Activated naive CD4-positive, alpha-beta T cell treated with anti-CD3 and anti-CD28 coated beads, Interleukin-2, amount 50 U/mL, for 24 hours (primary cell): ENCODE data around the gene CRB1.

Experiments
- H3K27ac Mint-ChIP-seq: one replicate; pipeline ENCODE4 v1.8.0; 2021; ENCODE audit warnings: mild to moderate bottlenecking, mixed read lengths
- H3K27me3 Mint-ChIP-seq: one replicate; pipeline ENCODE4 v1.8.0; 2021; ENCODE audit warnings: mixed read lengths
- H3K36me3 Mint-ChIP-seq: one replicate; pipeline ENCODE4 v1.8.0; 2021; ENCODE audit warnings: mixed read lengths
- H3K4me1 Mint-ChIP-seq: one replicate; pipeline ENCODE4 v1.8.0; 2021; ENCODE audit warnings: mixed read lengths
- H3K4me3 Mint-ChIP-seq: one replicate; pipeline ENCODE4 v1.8.0; 2021; ENCODE audit warnings: mild to moderate bottlenecking, mixed read lengths
- H3K9me3 Mint-ChIP-seq: one replicate; pipeline ENCODE4 v1.8.0; 2021; ENCODE audit warnings: mixed read lengths

Gene CRB1

DNA sequence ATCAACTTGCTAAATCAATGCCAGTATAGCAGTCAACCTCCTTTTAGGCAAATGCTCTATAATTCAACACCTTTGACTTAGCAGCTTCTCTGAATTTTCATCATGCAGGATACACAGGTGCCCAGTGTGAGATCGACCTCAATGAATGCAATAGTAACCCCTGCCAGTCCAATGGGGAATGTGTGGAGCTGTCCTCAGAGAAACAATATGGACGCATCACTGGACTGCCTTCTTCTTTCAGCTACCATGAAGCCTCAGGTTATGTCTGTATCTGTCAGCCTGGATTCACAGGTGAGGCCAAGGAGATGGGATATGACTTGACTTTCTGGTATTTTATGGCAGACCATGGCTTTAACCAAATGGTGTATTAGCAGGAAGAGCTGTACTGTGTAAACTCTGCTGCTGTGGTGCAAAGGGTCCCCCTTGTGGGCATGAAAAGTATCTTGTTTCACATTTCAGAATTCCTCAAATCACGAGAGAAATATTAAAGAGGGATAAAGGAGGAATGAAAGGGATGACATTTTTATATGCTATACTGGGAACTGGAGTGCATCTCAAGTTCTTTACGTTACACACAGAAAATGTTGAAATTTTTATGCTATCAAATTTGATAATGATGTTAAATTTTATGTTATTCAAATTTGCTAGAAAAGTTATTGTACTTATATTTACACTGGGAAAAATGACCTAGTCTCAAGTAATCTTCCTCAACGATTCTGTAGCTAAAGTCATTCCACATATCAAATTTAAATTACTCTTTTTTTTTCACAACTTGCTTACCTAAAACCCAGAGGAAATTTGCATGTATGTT lies 88.9 kb downstream of the CRB1 start:
- Mint-ChIP-seq H3K4me3 (no peak overlapping the region), H3K36me3 (no peaks in the 10 kb centered on the region), H3K27me3 (no peaks in the 10 kb centered on the region), H3K9me3 (no peaks in the 10 kb centered on the region), H3K27ac (no peak overlapping the region), H3K4me1 (no peaks in the 10 kb centered on the region)

- Mint-ChIP-seq H3K27ac (no peak overlapping the region), H3K4me3 (no peak overlapping the region), H3K9me3 (no peaks in the 10 kb centered on the region)
These were observed 90.9 kb downstream of the CRB1 start for GRCh38 chr1:197358959-197359358.

GRCh38 chr1:197360068-197360467 lies 92.0 kb downstream of the CRB1 start:
- Mint-ChIP-seq H3K4me3 (no peak overlapping the region), H3K27me3 (no peaks in the 10 kb centered on the region), H3K9me3 (no peaks in the 10 kb centered on the region), H3K4me1 (no peaks in the 10 kb centered on the region), H3K36me3 (no peaks in the 10 kb centered on the region), H3K27ac (no peak overlapping the region)

More at GRCh38 chr1:197358959-197359358, 90.9 kb downstream of the CRB1 start:
- H3K4me1 Mint-ChIP-seq: no peaks in the 10 kb centered on the region
- H3K36me3 Mint-ChIP-seq: no peaks in the 10 kb centered on the region
- no peaks in the 10 kb centered on the region for H3K27me3 Mint-ChIP-seq

DNA sequence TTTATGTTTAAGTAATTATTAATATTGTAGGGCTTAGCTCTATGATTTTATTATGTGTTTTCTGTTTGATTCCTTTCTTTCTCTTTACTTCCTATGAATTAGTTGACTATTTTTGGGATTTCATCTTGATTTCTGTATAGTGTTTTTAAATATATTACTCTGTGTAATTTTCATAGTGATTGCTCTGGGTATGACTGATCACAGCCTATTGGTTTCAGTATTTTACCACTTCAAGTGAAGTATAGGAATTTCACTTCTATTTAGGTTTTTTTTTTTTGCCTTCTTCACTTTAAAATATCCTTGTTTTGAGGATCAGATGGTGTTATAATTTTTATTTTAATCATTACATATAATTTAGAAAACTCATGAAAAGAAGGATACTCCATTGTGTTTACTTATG lies 94.8 kb downstream of the CRB1 start:
- no peak overlapping the region for H3K27ac Mint-ChIP-seq
- H3K36me3 Mint-ChIP-seq: no peaks in the 10 kb centered on the region
- H3K4me1 Mint-ChIP-seq: no peaks in the 10 kb centered on the region
- H3K27me3 Mint-ChIP-seq: no peaks in the 10 kb centered on the region
- no peaks in the 10 kb centered on the region for H3K9me3 Mint-ChIP-seq
- no peak overlapping the region for H3K4me3 Mint-ChIP-seq

GRCh38 chr1:197363855-197364254 lies 95.8 kb downstream of the CRB1 start:
- Mint-ChIP-seq H3K36me3 (no peaks in the 10 kb centered on the region), H3K27ac (no peak overlapping the region), H3K4me1 (no peaks in the 10 kb centered on the region), H3K9me3 (no peaks in the 10 kb centered on the region), H3K27me3 (peaks cover 1% of the 10 kb centered on the region), H3K4me3 (no peak overlapping the region)

DNA sequence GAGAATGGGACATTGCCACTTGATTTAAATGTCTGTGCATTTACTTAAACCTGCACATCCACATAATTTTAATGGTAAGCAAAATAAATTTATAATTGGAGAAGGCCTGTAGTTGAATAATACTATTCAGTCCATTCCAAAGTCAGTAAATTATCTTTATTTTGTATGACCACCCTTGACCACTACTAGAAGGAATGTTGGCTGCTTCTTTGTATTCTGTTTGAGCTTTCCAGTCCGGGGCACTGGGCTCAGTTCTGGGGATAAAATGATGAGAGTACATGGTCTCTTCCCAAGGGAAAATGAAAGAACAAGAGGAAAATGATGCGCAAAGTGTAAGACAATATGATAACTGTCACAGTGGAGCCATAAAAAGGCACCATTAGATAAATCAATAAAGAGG lies 98.9 kb downstream of the CRB1 start:
- no peak overlapping the region for H3K4me3 Mint-ChIP-seq
- no peaks in the 10 kb centered on the region for H3K36me3 Mint-ChIP-seq
- peaks cover 1% of the 10 kb centered on the region for H3K27me3 Mint-ChIP-seq
- no peak overlapping the region for H3K27ac Mint-ChIP-seq
- H3K4me1 Mint-ChIP-seq: no peaks in the 10 kb centered on the region
- no peaks in the 10 kb centered on the region for H3K9me3 Mint-ChIP-seq

DNA sequence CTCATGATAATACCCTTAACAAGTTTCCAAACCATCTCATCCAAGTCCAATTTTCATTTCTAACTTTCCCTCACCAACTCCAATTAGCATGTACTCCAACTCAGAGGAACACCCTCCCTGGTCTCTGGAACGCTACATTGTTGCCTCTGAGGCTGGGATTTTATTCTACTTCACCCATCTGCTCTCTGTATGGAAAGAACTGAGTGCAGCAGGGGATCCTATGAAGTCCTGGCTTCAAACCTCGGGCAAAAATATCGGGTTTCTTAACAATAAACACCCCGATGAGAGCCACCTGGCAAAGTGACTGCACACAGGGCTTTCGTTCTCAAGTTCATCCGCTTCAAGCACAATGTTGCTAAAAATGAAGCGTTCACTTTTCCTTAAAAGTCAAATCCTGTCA lies 99.6 kb downstream of the CRB1 start:
- no peaks in the 10 kb centered on the region for H3K36me3 Mint-ChIP-seq
- H3K4me3 Mint-ChIP-seq: no peak overlapping the region
- no peaks in the 10 kb centered on the region for H3K4me1 Mint-ChIP-seq
- peaks cover 1% of the 10 kb centered on the region for H3K27me3 Mint-ChIP-seq
- no peak overlapping the region for H3K27ac Mint-ChIP-seq
- no peaks in the 10 kb centered on the region for H3K9me3 Mint-ChIP-seq

DNA sequence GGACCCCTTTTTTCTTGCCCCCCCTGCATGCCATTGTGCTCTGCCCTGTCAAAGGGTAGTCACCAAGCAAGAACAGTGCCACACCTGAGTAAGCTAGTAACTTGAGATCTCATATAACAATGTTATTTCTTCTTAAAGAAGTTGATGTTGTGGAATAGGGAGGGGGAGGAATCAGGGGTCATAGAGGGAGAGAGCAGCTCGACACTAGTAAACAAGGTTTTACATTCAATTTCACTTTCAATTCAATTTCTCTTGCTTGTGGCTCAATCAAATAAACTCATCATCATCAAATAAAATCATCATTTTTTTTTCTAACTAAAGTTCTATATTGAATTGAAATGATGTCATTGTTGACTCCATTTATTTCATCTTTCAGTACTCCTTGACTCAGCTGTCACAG lies 106.4 kb downstream of the CRB1 start:
- H3K36me3 Mint-ChIP-seq: no peaks in the 10 kb centered on the region
- no peak overlapping the region for H3K27ac Mint-ChIP-seq
- H3K4me3 Mint-ChIP-seq: no peak overlapping the region
- H3K4me1 Mint-ChIP-seq: no peaks in the 10 kb centered on the region
- no peaks in the 10 kb centered on the region for H3K9me3 Mint-ChIP-seq
- H3K27me3 Mint-ChIP-seq: no peaks in the 10 kb centered on the region

DNA sequence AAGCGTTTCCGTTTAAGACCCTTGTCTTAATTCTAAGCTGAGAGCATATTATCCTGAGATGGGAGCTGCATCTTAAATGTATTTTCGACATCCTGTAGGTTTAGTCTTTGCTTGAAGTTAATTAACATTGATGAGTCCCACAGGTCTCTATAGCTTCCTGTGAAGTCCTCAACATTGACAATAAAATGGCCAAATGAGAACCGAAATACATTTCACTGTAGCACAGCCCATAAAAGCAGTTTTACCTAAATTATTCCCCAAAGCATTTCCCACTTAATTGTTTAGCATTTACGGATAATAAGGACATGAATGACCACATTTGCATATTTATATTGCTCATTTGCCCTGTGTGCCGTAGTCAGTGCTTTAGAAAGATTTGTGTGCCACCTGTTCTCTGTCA lies 116.4 kb downstream of the CRB1 start:
- Mint-ChIP-seq H3K9me3 (no peaks in the 10 kb centered on the region), H3K36me3 (no peaks in the 10 kb centered on the region), H3K27ac (no peak overlapping the region), H3K4me3 (no peak overlapping the region), H3K27me3 (no peaks in the 10 kb centered on the region), H3K4me1 (peaks cover 3% of the 10 kb centered on the region)

DNA sequence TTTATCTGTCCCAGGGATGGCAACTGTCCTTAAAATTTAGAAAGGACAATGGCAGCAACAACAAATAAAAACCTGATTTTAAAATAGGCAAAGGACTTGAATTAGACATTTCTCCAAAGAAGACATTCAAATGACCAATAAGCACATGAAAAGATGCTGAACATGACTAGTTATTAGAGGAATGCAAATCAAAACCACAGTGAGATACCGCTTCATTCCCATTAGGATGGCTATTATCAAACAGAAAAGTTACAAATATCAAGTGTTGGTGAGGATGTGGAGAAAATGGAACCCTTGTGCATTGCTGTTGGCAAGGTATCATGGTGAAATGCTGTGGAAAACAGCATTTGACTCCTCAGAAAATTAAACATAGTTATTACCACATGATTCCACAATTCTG lies 120.7 kb downstream of the CRB1 start:
- H3K9me3 Mint-ChIP-seq: no peaks in the 10 kb centered on the region
- H3K27me3 Mint-ChIP-seq: no peaks in the 10 kb centered on the region
- no peak overlapping the region for H3K27ac Mint-ChIP-seq
- H3K4me3 Mint-ChIP-seq: no peak overlapping the region
- peaks cover 40% of the 10 kb centered on the region for H3K4me1 Mint-ChIP-seq
- H3K36me3 Mint-ChIP-seq: no peaks in the 10 kb centered on the region

DNA sequence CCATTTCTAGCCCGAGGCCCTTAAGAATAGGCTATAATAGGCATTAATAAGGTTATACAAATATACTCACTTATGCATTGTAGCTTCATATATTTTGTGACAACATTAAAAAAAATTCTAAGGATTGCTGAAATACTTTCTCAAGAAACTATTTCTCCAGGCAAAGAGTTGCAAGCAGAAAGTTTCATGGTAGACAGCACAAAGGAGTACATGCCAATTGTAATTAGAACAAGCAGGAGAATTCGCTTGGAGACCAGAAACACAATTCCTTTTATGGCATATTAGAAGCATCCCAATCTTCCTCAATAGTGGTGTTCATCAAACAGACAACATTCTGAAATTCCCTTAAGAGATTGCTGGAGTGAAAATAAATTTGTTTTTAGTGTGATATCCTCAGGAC lies 122.8 kb downstream of the CRB1 start:
- H3K36me3 Mint-ChIP-seq: no peaks in the 10 kb centered on the region
- peaks cover 40% of the 10 kb centered on the region for H3K4me1 Mint-ChIP-seq
- no peaks in the 10 kb centered on the region for H3K9me3 Mint-ChIP-seq
- no peaks in the 10 kb centered on the region for H3K27me3 Mint-ChIP-seq
- H3K27ac Mint-ChIP-seq: peak overlapping the region; percentile 83
- peak overlapping the region; percentile 0 for H3K4me3 Mint-ChIP-seq

GRCh38 chr1:197391303-197392226 lies 123.5 kb downstream of the CRB1 start:
- H3K9me3 Mint-ChIP-seq: no peaks in the 10 kb centered on the region
- peak overlapping the region; percentile 0 for H3K4me3 Mint-ChIP-seq
- no peaks in the 10 kb centered on the region for H3K27me3 Mint-ChIP-seq
- no peaks in the 10 kb centered on the region for H3K36me3 Mint-ChIP-seq
- H3K4me1 Mint-ChIP-seq: peaks cover 40% of the 10 kb centered on the region
- peak overlapping the region; percentile 83 for H3K27ac Mint-ChIP-seq

GRCh38 chr1:197392541-197392940 lies 124.5 kb downstream of the CRB1 start:
- no peak overlapping the region for H3K27ac Mint-ChIP-seq
- H3K4me3 Mint-ChIP-seq: no peak overlapping the region
- H3K27me3 Mint-ChIP-seq: no peaks in the 10 kb centered on the region
- no peaks in the 10 kb centered on the region for H3K9me3 Mint-ChIP-seq
- H3K36me3 Mint-ChIP-seq: no peaks in the 10 kb centered on the region
- H3K4me1 Mint-ChIP-seq: peaks cover 40% of the 10 kb centered on the region

GRCh38 chr1:197393105-197393504 lies 125.1 kb downstream of the CRB1 start:
- peaks cover 40% of the 10 kb centered on the region for H3K4me1 Mint-ChIP-seq
- no peaks in the 10 kb centered on the region for H3K36me3 Mint-ChIP-seq
- no peak overlapping the region for H3K4me3 Mint-ChIP-seq
- no peaks in the 10 kb centered on the region for H3K9me3 Mint-ChIP-seq
- no peaks in the 10 kb centered on the region for H3K27me3 Mint-ChIP-seq
- H3K27ac Mint-ChIP-seq: no peak overlapping the region

DNA sequence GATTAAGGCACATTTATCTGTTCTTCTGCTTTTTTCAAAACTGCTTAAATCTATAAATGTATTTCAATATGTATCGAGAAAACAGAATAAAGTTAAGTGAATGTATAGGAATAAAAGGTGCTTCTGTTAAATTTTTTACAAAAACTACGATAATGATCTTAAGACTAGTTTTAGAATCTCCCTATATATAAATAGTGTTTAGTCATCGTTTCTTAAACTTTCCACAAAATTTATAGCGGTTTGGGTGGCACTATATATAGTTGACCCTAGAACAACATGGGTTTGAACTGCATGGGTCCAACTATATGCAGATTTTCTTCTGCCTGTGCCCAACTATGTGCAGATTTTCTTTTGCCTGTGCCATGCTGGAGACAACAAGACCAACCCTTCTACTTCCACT lies 125.7 kb downstream of the CRB1 start:
- H3K27ac Mint-ChIP-seq: no peak overlapping the region
- no peak overlapping the region for H3K4me3 Mint-ChIP-seq
- H3K4me1 Mint-ChIP-seq: peaks cover 40% of the 10 kb centered on the region
- no peaks in the 10 kb centered on the region for H3K36me3 Mint-ChIP-seq
- no peaks in the 10 kb centered on the region for H3K9me3 Mint-ChIP-seq
- no peaks in the 10 kb centered on the region for H3K27me3 Mint-ChIP-seq
